Gastroesophageal sphincter (tissue), 3 donors: ENCODE results near the gene SRGAP2.
"Not testable (repeated sequence)": the region's sequence is repeated elsewhere in the genome, so short reads cannot be mapped to it uniquely, and the experiment has no call there.

ENCODE experiments used
- CTCF ChIP-seq, 4 experiments: fragments of 200-600 bp in 2 of 4; fragments of 450-650 bp in 2 of 4; sonication (generic) in 1 of 4; IDR thresholded peaks; one replicate each; pipeline ENCODE4 v1.5.1; 2017 to 2019; ENCODE audit warnings: antibody characterized with exemption in 4 of 4, mild to moderate bottlenecking in 2 of 4, moderate library complexity in 2 of 4
- POLR2A ChIP-seq, 2 donors: fragments of 450-650 bp; IDR thresholded peaks; one replicate each; pipeline ENCODE4 v1.6.1; 2017; ENCODE audit warnings: antibody characterized with exemption in 2 of 2, mild to moderate bottlenecking in 2 of 2, moderate library complexity in 1 of 2
- POLR2AphosphoS5 ChIP-seq: sonication (generic); formaldehyde crosslinking; IDR thresholded peaks from one replicate; pipeline ENCODE4 v1.6.1; 2017; ENCODE audit warnings: antibody characterized with exemption

GRCh38 chr1:206232970-206233645, 29.8 kb downstream of the SRGAP2 start:
- not testable (repeated sequence) for TF ChIP-seq POLR2A (IDR thresholded peaks at IDR 0.05); POLR2AphosphoS5; CTCF (IDR thresholded peaks at IDR 0.05)
